Naive B cell (primary cell): ENCODE results near the gene CKMT1A. TPM values are rescaled to one million over a fixed set of nuclear protein-coding genes. Genes with fewer than 3 reads are reported as not detected.
"Not testable (repeated sequence)": the region's sequence is repeated elsewhere in the genome, so short reads cannot be mapped to it uniquely, and the experiment has no call there.

Source experiments
- ATAC-seq, 2 donors: fragments of 150-1000 bp; cut with Tn5 transposase; 2 replicates each; pipeline ENCODE4 v1.10.0; 2021; ENCODE audit warnings: low read depth in 2 of 2, mild to moderate bottlenecking in 2 of 2, moderate library complexity in 2 of 2
- DNase-seq: peaks from one replicate; pipeline ENCODE4 v3.0.0; 2022
- H3K27ac Mint-ChIP-seq, 6 donors: one replicate each; pipeline ENCODE4 v1.8.0; 2020 to 2022; ENCODE audit warnings: mild to moderate bottlenecking in 6 of 6, mixed read lengths in 6 of 6, moderate library complexity in 5 of 6, inconsistent platforms in 2 of 6
- H3K27me3 Mint-ChIP-seq, 3 donors: one replicate each; pipeline ENCODE4 v1.8.0; 2021 to 2022; ENCODE audit warnings: mixed read lengths in 3 of 3, mild to moderate bottlenecking in 1 of 3
- H3K36me3 Mint-ChIP-seq, 2 donors: one replicate each; pipeline ENCODE4 v1.8.0; 2020 to 2022; ENCODE audit warnings: mixed read lengths in 2 of 2, inconsistent platforms in 1 of 2, mild to moderate bottlenecking in 1 of 2
- H3K4me1 Mint-ChIP-seq, 3 donors: one replicate each; pipeline ENCODE4 v1.8.0; 2020 to 2022; ENCODE audit warnings: mixed read lengths in 3 of 3, inconsistent platforms in 1 of 3, mild to moderate bottlenecking in 1 of 3, moderate library complexity in 1 of 3
- H3K4me3 Mint-ChIP-seq, 8 donors: one replicate each; pipeline ENCODE4 v1.8.0; 2020 to 2022; ENCODE audit warnings: mild to moderate bottlenecking in 8 of 8, mixed read lengths in 8 of 8, moderate library complexity in 8 of 8, inconsistent platforms in 2 of 8
- H3K9me3 Mint-ChIP-seq, 7 donors: one replicate each; pipeline ENCODE4 v1.8.0; 2020 to 2022; ENCODE audit warnings: mixed read lengths in 7 of 7, mild to moderate bottlenecking in 5 of 7, inconsistent platforms in 2 of 7, moderate library complexity in 1 of 7
- polyA plus RNA-seq, 6 donors: library from polyadenylated mRNA; unstranded; fragments of 300-500 nt; fragmentation: Illumina TruSeq; gene quantifications; one replicate each; pipeline ENCODE4 v1.2.3, GENCODE V29; 2021; ENCODE audit warnings: low read depth in 6 of 6

Gene CKMT1A
- polyA plus RNA-seq, 6 donors from 2014 or later, result not detected

DNA sequence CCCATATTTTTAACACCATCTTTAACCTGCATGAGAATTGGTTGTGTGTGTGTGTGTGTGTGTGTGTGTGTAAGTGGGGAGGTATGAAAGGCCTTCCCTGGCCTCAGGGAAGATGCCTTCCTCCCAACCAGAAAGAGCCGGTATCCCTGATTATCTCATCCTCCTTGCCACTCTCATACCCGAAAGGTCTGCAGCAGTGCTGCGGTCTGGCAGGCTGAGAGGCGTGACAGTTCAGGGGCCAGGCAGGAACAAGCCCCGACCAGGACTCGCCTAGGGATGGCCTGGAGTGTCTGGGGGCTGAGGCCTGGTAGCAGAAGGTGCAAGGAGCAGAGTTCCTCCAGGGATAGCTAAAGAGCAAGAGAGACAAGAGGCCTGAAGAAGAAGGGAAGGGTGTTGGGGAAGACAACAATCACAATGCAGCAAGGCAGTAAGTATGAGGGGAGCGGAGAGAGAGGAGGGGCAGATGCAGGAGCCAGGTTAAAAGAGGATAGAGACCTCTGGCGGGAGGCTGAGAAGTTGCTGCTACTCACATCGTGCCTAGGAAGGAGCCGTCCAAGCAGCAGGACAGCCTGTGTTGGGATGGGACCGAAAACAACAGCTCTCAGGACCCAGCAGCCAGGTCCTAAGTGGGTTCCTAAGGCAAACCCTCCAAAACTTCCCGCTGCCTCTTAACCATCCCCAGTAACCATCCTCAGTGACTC lies 16.9 kb downstream of the CKMT1A start:
- not testable (repeated sequence) for H3K36me3 Mint-ChIP-seq, H3K27me3 Mint-ChIP-seq, H3K9me3 Mint-ChIP-seq, H3K27ac Mint-ChIP-seq, ATAC-seq, DNase-seq, H3K4me1 Mint-ChIP-seq, H3K4me3 Mint-ChIP-seq

DNA sequence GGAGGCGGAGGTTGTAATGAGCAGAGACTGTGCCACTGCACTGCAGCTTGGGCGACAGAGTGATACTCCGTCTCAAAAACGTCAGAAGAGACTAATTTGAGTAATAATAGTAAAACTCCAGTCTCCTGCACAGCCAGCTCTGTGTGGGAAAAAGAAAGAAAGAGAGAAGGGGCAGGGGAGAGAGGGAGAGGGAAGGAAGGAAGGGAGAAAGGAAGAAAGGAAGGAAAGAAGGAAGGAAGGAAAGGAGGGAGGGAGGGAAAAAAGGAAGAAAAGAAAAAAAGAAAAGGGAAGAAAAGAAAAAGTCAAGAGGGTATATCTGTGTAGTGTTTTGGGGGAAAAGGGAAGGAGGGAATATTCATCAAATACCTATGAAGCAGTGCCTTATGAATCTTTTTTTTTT lies 29.5 kb downstream of the CKMT1A start:
- Mint-ChIP-seq H3K27me3 (peaks cover 0 to 25% (median 8%) of the 10 kb centered on the region in 3 donors), H3K4me3 (no peak overlapping the region), H3K36me3 (no peaks in the 10 kb centered on the region), H3K9me3 (no peaks in the 10 kb centered on the region), H3K4me1 (no peaks in the 10 kb centered on the region), H3K27ac (peak overlapping the region in 1 of 6 donors; percentile 21)
- DNase-seq (no peak), ATAC-seq (no peak)

GRCh38 chr15:43726306-43726705 lies 32.6 kb downstream of the CKMT1A start:
- H3K9me3 Mint-ChIP-seq, H3K36me3 Mint-ChIP-seq, H3K27ac Mint-ChIP-seq, H3K4me1 Mint-ChIP-seq, H3K4me3 Mint-ChIP-seq, ATAC-seq, DNase-seq: not testable (repeated sequence)
- H3K27me3 Mint-ChIP-seq, result peaks cover 3 to 13% (median 7%) of the 10 kb centered on the region in 3 donors

GRCh38 chr15:43728053-43728725 lies 34.5 kb downstream of the CKMT1A start:
- not testable (repeated sequence) for H3K9me3 Mint-ChIP-seq, H3K4me1 Mint-ChIP-seq, H3K27me3 Mint-ChIP-seq, ATAC-seq, H3K27ac Mint-ChIP-seq, DNase-seq, H3K4me3 Mint-ChIP-seq, H3K36me3 Mint-ChIP-seq

GRCh38 chr15:43735416-43735815 lies 41.8 kb downstream of the CKMT1A start:
- peaks cover 0 to 9% (median 0%) of the 10 kb centered on the region in 3 donors for H3K4me1 Mint-ChIP-seq
- no peak for DNase-seq
- peak overlapping the region in 1 of 6 donors; percentile 18 for H3K27ac Mint-ChIP-seq
- H3K36me3 Mint-ChIP-seq, result no peaks in the 10 kb centered on the region
- H3K9me3 Mint-ChIP-seq, result no peaks in the 10 kb centered on the region
- peak overlapping the region in 1 of 8 donors; percentile 65 for H3K4me3 Mint-ChIP-seq
- ATAC-seq, result no peak
- peaks cover 0 to 8% (median 0%) of the 10 kb centered on the region in 3 donors for H3K27me3 Mint-ChIP-seq

DNA sequence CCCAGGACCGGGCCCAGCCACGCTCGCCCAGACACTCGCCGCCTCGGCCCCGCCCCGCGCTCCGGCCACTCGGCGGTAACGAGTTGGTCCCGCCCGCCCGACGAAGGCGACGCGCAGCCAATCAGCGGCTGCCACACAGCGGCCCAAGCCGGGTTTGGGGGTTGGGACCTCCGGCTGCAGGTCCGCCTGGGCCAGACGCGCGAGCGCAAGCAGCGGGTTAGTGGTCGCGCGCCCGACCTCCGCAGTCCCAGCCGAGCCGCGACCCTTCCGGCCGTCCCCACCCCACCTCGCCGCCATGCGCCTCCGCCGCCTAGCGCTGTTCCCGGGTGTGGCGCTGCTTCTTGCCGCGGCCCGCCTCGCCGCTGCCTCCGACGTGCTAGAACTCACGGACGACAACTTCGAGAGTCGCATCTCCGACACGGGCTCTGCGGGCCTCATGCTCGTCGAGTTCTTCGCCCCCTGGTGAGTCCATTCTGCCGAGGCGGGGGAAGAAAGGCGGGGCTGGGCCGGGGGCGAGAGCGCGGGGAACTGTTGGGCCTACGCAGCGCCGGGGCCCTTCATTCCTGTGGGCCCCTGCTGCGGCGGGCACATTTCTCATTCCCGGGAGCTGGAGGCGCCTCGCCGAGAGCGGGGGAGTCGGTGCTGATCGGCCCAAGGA lies 52.7 kb downstream of the CKMT1A start, which contains the start of gene PDIA3:
PDIA3 (plus strand) TSS at position 194 of the 658 bp plus-strand sequence; CDS start at position 296, 102 bp downstream.
- H3K9me3 Mint-ChIP-seq, H3K36me3 Mint-ChIP-seq, H3K27me3 Mint-ChIP-seq: not testable (repeated sequence)
- Mint-ChIP-seq H3K4me1 (peaks cover 29 to 66% (median 33%) of the 10 kb centered on the region in 3 donors), H3K27ac (peak within 1 kb of the TSS; percentile 96 to 99 (median 98)), H3K4me3 (peak within 1 kb of the TSS; percentile 91 to 99 (median 96))
- peak; percentile 73 to 75 for ATAC-seq
- DNase-seq, result peak; percentile 89

- Mint-ChIP-seq H3K4me1 (peaks cover 33 to 72% (median 36%) of the 10 kb centered on the region in 3 donors), H3K4me3 (peak overlapping the region; percentile 91 to 99 (median 96)), H3K27ac (peak overlapping the region; percentile 96 to 99 (median 98))
- peak; percentile 41 for DNase-seq
- H3K27me3 Mint-ChIP-seq, H3K36me3 Mint-ChIP-seq, H3K9me3 Mint-ChIP-seq: not testable (repeated sequence)
- ATAC-seq, result peak; percentile 19 to 20
Observed at GRCh38 chr15:43746903-43747309, 53.2 kb downstream of the CKMT1A start.

GRCh38 chr15:43748376-43748775 lies 54.7 kb downstream of the CKMT1A start:
- Mint-ChIP-seq H3K4me1 (peaks cover 36 to 83% (median 40%) of the 10 kb centered on the region in 3 donors), H3K4me3 (peak overlapping the region in 7 of 8 donors; percentile 74 to 99 (median 94)), H3K27ac (peak overlapping the region in 4 of 6 donors; percentile 68 to 96 (median 81)), H3K36me3 (peaks cover 9 to 10% of the 10 kb centered on the region in 2 donors), H3K27me3 (no peaks in the 10 kb centered on the region), H3K9me3 (no peaks in the 10 kb centered on the region)
- ATAC-seq, result no peak
- no peak for DNase-seq

Other genes starting within 250 kb of the CKMT1A start
- gene TP53BP1, start 200.7 kb upstream of the CKMT1A start, polyA plus RNA-seq, result 10 to 100 TPM in 4 of 6 donors, 1 to 10 TPM in 2; 9.2 to 13.7 (median 11.4) TPM
- under 1 TPM in 3 of 6 donors, not detected in 3; 0.03 to 0.29 (median 0.05) TPM for gene MAP1A, start 176.3 kb upstream of the CKMT1A start, polyA plus RNA-seq
- 10 to 100 TPM in 2 of 6 donors, 1 to 10 TPM in 4; 4.2 to 19.9 (median 6.5) TPM for gene PPIP5K1, start 103.7 kb upstream of the CKMT1A start, polyA plus RNA-seq
- gene CKMT1B, start 99.8 kb upstream of the CKMT1A start, polyA plus RNA-seq, result not detected
- gene STRC, start 75.1 kb upstream of the CKMT1A start, polyA plus RNA-seq, result not detected
- 1 to 10 TPM in 3 of 6 donors, under 1 TPM in 3; 0.21 to 1.3 (median 0.70) TPM for gene CATSPER2, start 45.0 kb upstream of the CKMT1A start, polyA plus RNA-seq
- 100 to 1,000 TPM; 251 to 358 (median 278) TPM for gene PDIA3, start 52.6 kb downstream of the CKMT1A start, polyA plus RNA-seq
- 10 to 100 TPM; 23.1 to 42.3 (median 36.2) TPM for gene ELL3, start 83.1 kb downstream of the CKMT1A start, polyA plus RNA-seq
- 1,000 to 10,000 TPM; 1,669 to 2,243 (median 1,811) TPM for gene SERF2, start 98.5 kb downstream of the CKMT1A start, polyA plus RNA-seq
- gene SERINC4, start 106.4 kb downstream of the CKMT1A start, polyA plus RNA-seq, result 1 to 10 TPM in 5 of 6 donors, under 1 TPM in 1; 0.52 to 3.0 (median 2.0) TPM
- 10 to 100 TPM; 11.4 to 19.4 (median 13.6) TPM for gene HYPK, start 106.7 kb downstream of the CKMT1A start, polyA plus RNA-seq
- 10 to 100 TPM in 3 of 6 donors, 1 to 10 TPM in 3; 7.2 to 17.0 (median 10.8) TPM for gene MFAP1, start 130.8 kb downstream of the CKMT1A start, polyA plus RNA-seq
- 1 to 10 TPM; 2.8 to 7.8 (median 6.0) TPM for gene WDR76, start 133.1 kb downstream of the CKMT1A start, polyA plus RNA-seq